Lower leg skin (tissue), 4 donors: ENCODE results near the gene CFAP410. TPM values are rescaled to one million over a fixed set of nuclear protein-coding genes. Genes with fewer than 3 reads are reported as not detected.

Experiments
- DNase-seq, 2 donors: peaks; one replicate each; pipeline ENCODE4 v3.0.0-alpha.2; 2019; ENCODE audit warnings: low spot score in 2 of 2
- H3K4me3 ChIP-seq: fragments of 200-600 bp; sonication (generic); 2 replicates; pipeline ENCODE4 v1.5.1; 2017; ENCODE audit warnings: mild to moderate bottlenecking, low read depth; ENCODE audit not compliant: poor library complexity, severe bottlenecking
- POLR2A ChIP-seq, 2 donors: fragments of 450-650 bp; IDR thresholded peaks; one replicate each; pipeline ENCODE4 v1.6.1; 2016 to 2017; ENCODE audit warnings: antibody characterized with exemption in 2 of 2, mild to moderate bottlenecking in 1 of 2, moderate library complexity in 1 of 2
- WGBS, 2 donors: methylation state at CpG; one replicate each; pipeline ENCODE4 v1.1.5; 2018; 5-methylcytosine and 5-hydroxymethylcytosine counted together
- intact Hi-C: fragments of 100-400 bp; cut with DNase I; formaldehyde crosslinking; loops from one replicate; pipeline ENCODE4 v1.15.0; 2023; ENCODE audit warnings: low total_unique reads
- total RNA-seq, 4 donors: library from RNA; depleted of rRNA; stranded (reverse); fragments of >200 nt; gene quantifications; one replicate each; pipeline ENCODE4 v1.1.0, GENCODE V29; 2016
- TF ChIP-seq, protein P1 (sequence below), 3 donors: fragments of 450-650 bp; IDR thresholded peaks; one replicate each; pipeline ENCODE4 v1.5.1; 2016; ENCODE audit warnings: antibody characterized with exemption in 3 of 3, mild to moderate bottlenecking in 3 of 3, moderate library complexity in 2 of 3

CFAP410 gene
- total RNA-seq, 4 donors from 2014 or later: 21.3 to 40.1 (median 25.2) TPM

- WGBS, 2 donors: 50 to 52% methylated on average over 23 to 24 of the region's 24 CpGs
- H3K4me3 ChIP-seq: no peak overlapping the region
- TF ChIP-seq POLR2A (IDR thresholded peaks at IDR 0.05): no peak
- TF ChIP-seq, protein P1, sequence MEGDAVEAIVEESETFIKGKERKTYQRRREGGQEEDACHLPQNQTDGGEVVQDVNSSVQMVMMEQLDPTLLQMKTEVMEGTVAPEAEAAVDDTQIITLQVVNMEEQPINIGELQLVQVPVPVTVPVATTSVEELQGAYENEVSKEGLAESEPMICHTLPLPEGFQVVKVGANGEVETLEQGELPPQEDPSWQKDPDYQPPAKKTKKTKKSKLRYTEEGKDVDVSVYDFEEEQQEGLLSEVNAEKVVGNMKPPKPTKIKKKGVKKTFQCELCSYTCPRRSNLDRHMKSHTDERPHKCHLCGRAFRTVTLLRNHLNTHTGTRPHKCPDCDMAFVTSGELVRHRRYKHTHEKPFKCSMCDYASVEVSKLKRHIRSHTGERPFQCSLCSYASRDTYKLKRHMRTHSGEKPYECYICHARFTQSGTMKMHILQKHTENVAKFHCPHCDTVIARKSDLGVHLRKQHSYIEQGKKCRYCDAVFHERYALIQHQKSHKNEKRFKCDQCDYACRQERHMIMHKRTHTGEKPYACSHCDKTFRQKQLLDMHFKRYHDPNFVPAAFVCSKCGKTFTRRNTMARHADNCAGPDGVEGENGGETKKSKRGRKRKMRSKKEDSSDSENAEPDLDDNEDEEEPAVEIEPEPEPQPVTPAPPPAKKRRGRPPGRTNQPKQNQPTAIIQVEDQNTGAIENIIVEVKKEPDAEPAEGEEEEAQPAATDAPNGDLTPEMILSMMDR (IDR thresholded peaks at IDR 0.05): no peak
- intact Hi-C loops: no loop called here
- peak in 1 of 2 donors; percentile 81 for DNase-seq
Measured at GRCh38 chr21:44377201-44377921, 38.2 kb upstream of the CFAP410 start.

GRCh38 chr21:44376606-44377005 lies 37.4 kb upstream of the CFAP410 start:
- WGBS, 2 donors: 81 to 85% methylated on average over 9 of the region's 9 CpGs
- peak in 1 of 2 donors; percentile 67 for DNase-seq
- no peak overlapping the region for H3K4me3 ChIP-seq
- intact Hi-C loops: no loop called here
- no peak for TF ChIP-seq POLR2A (IDR thresholded peaks at IDR 0.05)
- TF ChIP-seq, protein P1 (IDR thresholded peaks at IDR 0.05): no peak

GRCh38 chr21:44375761-44376241 lies 36.6 kb upstream of the CFAP410 start:
- DNase-seq: peak in 1 of 2 donors; percentile 80
- 85 to 89% methylated on average over 19 of the region's 19 CpGs for WGBS, 2 donors
- H3K4me3 ChIP-seq: no peak overlapping the region

GRCh38 chr21:44375281-44375651 lies 36.1 kb upstream of the CFAP410 start:
- 75 to 78% methylated on average over 10 of the region's 10 CpGs for WGBS, 2 donors
- DNase-seq: peak in 1 of 2 donors; percentile 70
- no peak for TF ChIP-seq POLR2A (IDR thresholded peaks at IDR 0.05)
- TF ChIP-seq, protein P1 (IDR thresholded peaks at IDR 0.05): no peak
- intact Hi-C loops: no loop called here
- no peak overlapping the region for H3K4me3 ChIP-seq

More at GRCh38 chr21:44375761-44376241, 36.6 kb upstream of the CFAP410 start:
- no peak for TF ChIP-seq POLR2A (IDR thresholded peaks at IDR 0.05)
- TF ChIP-seq, protein P1 (IDR thresholded peaks at IDR 0.05): no peak
- intact Hi-C loops: no loop called here

GRCh38 chr21:44374601-44375280 lies 35.6 kb upstream of the CFAP410 start:
- intact Hi-C loops: no loop called here
- DNase-seq: peak in 1 of 2 donors; percentile 71
- H3K4me3 ChIP-seq: no peak overlapping the region
- WGBS, 2 donors: 89 to 91% methylated on average over 24 of the region's 24 CpGs
- TF ChIP-seq POLR2A (IDR thresholded peaks at IDR 0.05): no peak
- TF ChIP-seq, protein P1 (IDR thresholded peaks at IDR 0.05): no peak
